ENCODE results near the gene FBRSL1.

Gene FBRSL1

GRCh38 chr12:132496358-132496669, 6.4 kb downstream of the FBRSL1 start:
- DNase-seq (ENCODE audit: low read depth in 2 of 2): no peak

DNA sequence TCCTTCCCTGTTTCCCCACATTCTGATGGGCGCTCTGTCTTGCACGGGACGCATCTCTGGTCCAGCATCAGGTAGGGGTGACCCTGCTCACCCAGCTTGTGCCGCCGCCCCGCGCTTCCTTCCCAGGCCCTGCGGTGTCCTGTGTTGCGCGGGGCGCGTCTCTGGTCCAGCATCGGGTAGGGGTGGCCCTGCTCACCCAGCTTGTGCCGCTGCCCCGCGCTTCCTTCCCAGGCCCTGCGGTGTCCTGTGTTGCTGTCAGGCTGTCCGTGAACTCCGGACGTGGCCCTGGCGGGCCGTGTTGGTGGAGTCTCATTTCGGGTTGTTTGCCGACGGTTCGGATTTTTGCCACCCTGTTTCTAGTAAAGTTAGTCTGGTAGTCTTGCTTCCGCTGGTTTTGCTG, 6.8 kb downstream of the FBRSL1 start:
- DNase-seq (ENCODE audit: low read depth in 2 of 2): no peak

DNA sequence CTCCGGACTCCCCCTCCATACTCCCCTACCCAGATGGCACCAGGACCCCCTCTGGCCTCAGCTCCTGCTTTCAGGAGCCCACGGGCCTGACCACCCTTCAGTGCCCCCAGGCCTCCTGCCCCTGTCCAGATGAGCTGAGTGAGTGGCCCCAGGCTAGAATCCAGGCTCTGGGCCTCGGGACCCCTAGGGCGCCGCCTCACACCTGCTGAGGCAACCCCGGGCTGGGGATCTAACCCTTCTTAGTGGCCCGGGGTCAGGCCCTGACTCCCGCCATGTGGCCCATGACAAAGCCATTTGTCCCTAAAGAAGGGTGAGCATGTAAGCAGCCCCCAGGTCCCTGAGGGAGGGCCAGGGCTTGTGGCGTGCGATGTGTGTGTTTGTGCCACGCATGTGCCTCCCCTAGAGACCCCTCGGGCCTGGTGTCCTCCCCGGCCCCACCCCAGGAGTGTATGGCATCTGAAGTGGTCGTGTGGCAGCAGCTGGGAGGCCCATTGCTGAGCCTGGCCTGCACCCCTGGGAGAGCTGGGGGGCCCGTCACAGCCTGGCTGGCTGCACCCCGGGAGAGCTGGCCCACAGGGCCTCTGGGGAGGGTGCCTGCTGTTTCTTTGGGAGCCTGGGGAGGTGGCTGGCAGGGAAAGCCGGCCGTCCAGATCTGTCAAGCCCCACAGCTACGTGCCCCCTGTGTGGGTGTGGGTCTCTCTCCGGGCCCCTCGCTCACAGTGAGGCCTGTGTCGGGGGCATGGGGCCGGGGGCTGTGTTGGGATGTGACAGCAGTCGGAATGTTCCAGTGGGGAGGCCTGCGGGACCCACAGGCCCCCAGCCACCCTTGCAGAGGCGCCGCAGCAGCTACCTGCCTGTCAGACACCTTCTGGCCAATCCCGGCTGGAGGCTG, 7.8 kb downstream of the FBRSL1 start:
- no peak for DNase-seq (ENCODE audit: low read depth in 2 of 2)

DNA sequence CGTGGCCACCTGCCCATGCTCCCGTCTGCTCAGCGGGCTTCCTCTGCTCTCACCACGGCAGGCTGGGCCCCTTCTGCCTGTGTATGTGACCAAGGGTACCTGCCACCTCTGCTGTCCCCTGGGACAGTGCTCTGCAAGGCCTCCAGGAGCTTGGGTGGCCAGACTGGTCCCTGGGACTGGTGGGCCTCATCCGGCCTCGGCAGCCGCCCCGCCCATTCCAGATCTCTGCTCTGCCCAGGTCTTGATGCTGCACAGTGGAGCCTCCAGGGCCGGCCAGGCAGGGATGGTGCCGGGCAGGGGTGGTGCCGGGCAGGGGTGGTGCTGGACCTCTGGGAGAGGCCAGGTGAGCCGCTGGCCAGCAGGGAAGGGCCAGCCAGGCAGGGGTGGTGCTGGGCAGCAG, 9.0 kb downstream of the FBRSL1 start:
- DNase-seq (ENCODE audit: low read depth in 2 of 2): no peak

- DNase-seq (ENCODE audit: low read depth in 2 of 2): no peak
Observed at GRCh38 chr12:132500142-132500855, 10.3 kb downstream of the FBRSL1 start.

DNA sequence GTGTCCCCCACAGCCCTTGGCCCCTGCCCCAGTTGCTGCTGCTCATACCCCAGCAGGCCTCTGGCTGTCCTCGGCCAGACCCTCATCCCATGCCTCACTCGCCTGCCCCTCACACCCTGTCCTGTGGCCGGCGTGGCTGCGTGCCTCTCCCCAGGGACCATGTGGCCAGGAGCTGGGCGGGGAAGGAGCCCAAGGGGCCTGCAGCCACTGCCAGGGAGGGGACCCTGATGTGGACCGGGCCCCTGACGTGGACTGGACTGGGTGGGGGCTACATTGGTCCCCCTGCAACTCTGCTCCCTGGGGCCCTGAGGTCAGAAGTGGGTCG, 10.9 kb downstream of the FBRSL1 start:
- DNase-seq (ENCODE audit: low read depth in 2 of 2): no peak

DNA sequence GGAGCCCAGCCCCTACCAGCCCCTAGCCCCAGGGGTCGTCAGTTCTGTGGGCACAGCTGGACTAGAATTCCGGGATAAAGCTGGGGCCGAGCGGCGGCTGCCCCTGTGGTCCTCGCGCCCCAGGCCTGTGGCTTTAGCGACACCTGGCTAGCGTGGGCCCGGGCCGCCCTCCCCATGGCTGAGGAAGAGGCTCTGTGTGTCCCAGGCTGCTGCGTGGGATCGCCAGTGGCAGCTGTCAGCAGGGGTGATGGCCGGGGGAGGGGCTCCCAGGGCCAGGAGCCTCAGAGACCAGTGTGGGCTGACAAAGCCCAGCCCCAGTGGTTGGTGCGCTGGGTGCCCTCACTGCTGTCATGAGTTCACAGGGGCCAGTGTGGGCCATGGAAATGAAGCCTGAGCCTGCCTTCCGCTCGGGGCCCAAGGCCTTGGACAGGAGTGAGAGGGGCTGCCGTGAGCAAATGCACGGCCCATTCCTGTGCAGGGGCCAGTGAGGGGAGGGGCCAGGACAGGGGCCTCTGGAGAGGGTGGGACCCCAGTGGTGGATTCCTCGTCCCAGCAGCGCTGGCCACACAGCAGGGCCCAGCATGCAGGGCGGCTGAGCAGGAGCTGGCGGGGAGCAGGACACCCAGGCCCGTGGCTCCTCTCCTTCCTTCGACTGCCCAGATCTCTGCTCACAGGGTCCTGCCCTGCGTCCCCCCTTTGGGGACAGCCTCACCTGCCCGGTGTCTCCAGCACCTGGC, 11.4 kb downstream of the FBRSL1 start:
- DNase-seq (ENCODE audit: low read depth in 2 of 2): no peak

DNA sequence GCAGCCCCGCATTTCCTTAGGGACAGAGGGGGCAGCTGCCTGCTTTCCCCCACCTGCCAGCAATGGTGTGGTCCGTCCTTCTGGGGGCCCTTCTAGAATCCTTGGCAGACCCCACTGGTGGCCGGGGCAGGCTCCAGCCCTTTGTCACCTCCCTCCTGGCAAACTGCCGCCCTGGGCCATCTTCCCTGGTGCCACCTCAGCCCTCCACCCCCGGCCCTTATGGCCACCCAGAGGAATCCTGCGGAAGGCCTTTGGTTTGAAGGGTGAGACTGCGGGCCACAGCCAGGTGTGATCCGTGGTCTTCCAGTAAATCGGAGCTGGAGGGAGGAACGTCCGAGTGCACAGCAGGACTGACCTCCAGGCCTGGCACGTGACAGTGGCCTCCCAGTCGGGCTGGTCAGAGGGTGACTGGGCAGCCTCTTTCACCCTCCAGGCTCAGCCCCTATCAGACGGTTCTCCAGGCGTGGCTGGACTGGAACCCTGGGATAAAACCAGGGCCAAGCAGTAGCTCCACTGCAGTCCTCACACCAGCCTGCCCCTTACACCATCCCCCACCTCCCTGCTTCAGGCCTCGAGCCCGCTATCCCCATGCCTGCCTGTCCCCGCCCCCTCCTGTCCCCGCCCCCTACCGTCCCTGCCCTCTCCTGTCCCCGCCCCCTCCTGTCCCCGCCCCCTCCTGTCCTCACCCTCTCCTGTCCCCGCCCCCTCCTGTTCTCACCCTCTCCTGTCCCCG, 12.4 kb downstream of the FBRSL1 start:
- DNase-seq (ENCODE audit: low read depth in 2 of 2): no peak

DNA sequence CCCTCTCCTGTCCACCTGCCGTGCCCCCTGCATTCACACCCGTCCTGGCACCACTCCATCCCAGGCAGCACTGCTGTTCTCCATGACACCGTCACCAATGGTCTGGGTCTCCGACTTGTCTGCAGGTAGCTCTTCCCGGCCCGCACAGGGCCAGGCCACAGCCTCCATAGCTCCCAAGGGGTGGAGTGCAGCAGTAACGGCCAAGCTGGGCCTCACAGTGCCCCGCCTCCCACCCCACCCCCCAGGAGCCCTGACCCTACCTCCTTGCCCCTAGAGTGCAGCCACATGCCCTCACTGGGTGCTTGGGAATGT, 12.9 kb downstream of the FBRSL1 start:
- no peak for DNase-seq (ENCODE audit: low read depth in 2 of 2)

GRCh38 chr12:132503618-132504204, 13.8 kb downstream of the FBRSL1 start:
- no peak for DNase-seq (ENCODE audit: low read depth in 2 of 2)

- DNase-seq (ENCODE audit: low read depth in 2 of 2): no peak
Observed at GRCh38 chr12:132505105-132505851, 15.3 kb downstream of the FBRSL1 start.

DNA sequence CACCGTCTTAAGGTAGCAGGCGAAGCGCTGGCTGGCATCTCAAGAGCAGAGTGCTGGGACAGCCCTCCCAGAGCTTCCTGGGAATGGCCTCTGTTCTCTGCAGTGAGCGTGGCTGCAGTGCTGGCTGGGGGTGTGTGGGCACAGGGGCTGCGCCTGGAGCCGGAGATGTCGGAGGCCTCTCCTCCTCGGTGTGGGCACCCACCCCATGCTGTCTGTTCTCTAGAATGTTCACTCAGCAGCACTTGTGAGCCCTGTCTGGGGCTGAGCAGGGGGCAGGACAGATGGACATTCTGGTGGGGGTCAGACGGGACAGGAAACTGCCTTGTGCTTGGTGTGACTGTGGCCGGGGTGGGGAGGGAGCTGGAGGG, 15.9 kb downstream of the FBRSL1 start:
- no peak for DNase-seq (ENCODE audit: low read depth in 2 of 2)

GRCh38 chr12:132506328-132507160, 16.6 kb downstream of the FBRSL1 start:
- DNase-seq (ENCODE audit: low read depth in 2 of 2): peak; percentile 17 to 52

GRCh38 chr12:132507161-132507538, 17.2 kb downstream of the FBRSL1 start:
- DNase-seq (ENCODE audit: low read depth in 2 of 2): no peak

DNA sequence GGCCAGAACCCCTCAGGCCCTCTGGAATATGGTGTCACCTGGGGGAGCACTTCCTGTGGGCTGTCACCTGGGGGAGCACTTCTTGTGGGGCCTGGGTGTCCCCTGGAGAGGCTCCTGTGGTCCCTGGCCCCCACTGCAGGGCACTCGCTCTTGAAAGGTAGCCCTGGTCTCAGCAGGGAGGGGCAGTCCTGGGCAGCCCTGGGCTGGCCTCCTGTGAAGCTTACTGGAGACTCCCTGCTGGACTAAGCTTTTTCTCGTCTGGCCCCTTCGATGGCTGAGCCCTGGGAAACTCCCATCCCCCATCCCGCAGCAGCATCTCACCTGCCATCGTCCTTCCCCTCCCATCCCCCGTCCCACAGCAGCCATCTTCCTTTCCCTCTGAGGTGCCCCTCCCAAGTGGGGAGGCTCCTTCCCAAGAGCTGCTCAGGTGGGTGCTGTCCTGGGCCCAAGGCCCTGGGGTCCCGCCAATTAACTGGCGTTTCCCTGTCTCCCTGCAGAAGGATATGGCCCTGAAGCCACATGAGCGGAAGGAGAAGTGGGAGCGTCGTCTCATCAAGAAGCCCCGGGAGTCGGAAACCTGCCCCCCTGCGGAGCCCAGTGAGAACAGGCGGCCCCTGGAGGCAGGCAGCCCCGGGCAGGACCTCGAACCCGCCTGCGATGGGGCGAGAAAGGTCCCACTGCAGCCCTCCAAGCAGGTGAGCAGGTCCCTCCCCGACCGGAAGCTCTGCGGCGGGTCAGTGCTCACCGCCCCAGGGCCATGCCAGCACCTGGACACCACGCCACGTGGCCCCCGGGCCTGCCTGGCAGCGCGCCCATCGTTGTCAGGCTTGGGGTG, 17.9 kb downstream of the FBRSL1 start:
- no peak for DNase-seq (ENCODE audit: low read depth in 2 of 2)

GRCh38 chr12:132508491-132508740, 18.5 kb downstream of the FBRSL1 start:
- DNase-seq (ENCODE audit: low read depth in 2 of 2): no peak

DNA sequence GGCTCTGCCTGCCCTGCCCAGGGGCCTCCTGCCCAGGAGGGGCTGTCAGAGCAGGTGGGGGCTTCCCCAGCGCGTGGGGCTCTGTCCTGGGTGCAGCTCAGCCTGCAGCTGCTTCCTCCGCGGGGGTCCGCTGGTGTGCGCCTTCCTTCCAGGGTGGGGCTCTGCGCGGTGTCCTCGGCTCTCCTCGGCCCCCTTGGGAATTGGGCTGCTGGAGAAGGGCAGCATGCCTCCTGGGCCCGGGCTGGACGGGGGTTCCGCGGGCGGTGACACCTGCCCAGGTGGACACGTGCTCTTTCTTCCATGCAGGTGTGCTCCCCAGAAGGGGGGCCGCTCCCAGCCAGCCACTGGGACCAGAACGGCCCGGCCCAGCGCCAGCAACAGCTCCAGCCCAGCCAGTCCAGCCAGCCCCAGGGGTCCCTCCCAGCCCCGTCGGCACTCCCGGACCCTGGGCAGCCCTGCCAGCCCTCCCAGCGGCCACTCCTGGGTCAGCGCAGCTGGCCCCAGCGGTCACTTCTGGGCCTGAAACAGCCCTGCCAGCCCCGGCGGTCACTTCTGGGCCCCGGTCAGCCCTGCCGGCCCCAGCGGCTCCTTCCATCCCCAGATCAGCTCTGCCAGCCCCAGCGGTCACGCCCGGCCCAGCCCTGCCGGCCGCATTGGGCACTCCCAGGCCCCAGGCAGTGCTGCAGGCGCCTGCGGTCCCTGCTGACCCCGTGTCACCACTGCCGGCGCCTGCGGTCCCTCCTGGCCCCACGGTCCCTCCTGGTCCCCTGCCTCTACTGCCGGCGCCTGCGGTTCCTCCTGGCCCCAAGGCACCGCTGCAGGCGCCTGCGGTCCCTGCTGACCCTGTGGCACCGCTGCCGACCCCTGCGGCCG, 19.1 kb downstream of the FBRSL1 start:
- no peak for DNase-seq (ENCODE audit: low read depth in 2 of 2)

- DNase-seq (ENCODE audit: low read depth in 2 of 2): no peak
Observed at GRCh38 chr12:132510111-132510724, 20.3 kb downstream of the FBRSL1 start.
